Measurements from ENCODE around the gene TEKT1. TPM values are rescaled to one million over a fixed set of nuclear protein-coding genes. Genes with fewer than 3 reads are reported as not detected.
A peak's percentile ranks its signal among the peaks of the same experiment; 100 is the strongest.
"Not testable (repeated sequence)": the region's sequence is repeated elsewhere in the genome, so short reads cannot be mapped to it uniquely, and the experiment has no call there.

Gene TEKT1
- 1 to 10 TPM in 1 of 4 donors, under 1 TPM in 1, not detected in 2; 0.12 to 2.4 TPM for total RNA-seq

DNA sequence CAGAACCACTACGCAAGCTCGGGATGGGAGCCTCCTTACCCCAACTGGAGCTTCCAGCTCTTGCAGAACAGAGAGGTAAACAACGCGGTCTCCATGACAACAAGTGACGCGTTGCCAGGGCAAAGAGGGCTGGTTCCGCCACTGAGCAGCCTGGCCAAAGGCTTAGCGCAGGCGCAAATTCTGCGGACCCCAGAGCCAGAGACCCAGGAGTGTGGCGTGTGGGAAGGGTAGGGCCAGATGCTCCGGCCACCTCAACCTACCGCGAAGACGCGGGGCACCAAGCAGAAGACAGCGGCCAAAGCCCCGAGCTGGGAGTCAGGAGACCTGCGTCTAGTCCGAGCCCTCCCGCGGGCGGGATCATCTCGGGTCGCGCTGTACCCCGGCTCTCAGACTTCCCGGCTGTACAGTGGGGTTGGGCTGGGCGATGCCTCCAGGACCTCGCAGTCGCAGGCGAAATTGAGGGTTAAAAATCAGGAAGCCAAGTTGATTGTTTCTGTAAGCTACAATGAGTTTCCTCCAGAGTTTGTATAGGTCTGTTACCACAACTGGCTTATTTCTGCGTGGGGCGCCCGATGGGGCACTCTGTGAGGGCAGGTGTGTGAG is at the start of gene TEKT1:
Gene TEKT1, minus strand, starts transcription at position 69 of the 603 bp plus-strand sequence. CDS start 1,353 bp downstream, outside the sequence.
- H3K36me3 ChIP-seq, result no peaks in the 10 kb centered on the region
- no peaks in the 10 kb centered on the region for H3K9me3 ChIP-seq
- H3K4me3 ChIP-seq, result no peak within 1 kb of the TSS
- H3K27me3 ChIP-seq, result peaks cover 0 to 9% of the 10 kb centered on the region in 2 donors
- no peak for TF ChIP-seq POLR2A (IDR thresholded peaks at IDR 0.05)
- DNase-seq, result peak; percentile 38 to 52
- no peak within 1 kb of the TSS for H3K27ac ChIP-seq
- H3K4me1 ChIP-seq, result no peaks in the 10 kb centered on the region
- intact Hi-C loops (cut with DNase I; ENCODE audit: low total_unique reads), result no loop called here

DNA sequence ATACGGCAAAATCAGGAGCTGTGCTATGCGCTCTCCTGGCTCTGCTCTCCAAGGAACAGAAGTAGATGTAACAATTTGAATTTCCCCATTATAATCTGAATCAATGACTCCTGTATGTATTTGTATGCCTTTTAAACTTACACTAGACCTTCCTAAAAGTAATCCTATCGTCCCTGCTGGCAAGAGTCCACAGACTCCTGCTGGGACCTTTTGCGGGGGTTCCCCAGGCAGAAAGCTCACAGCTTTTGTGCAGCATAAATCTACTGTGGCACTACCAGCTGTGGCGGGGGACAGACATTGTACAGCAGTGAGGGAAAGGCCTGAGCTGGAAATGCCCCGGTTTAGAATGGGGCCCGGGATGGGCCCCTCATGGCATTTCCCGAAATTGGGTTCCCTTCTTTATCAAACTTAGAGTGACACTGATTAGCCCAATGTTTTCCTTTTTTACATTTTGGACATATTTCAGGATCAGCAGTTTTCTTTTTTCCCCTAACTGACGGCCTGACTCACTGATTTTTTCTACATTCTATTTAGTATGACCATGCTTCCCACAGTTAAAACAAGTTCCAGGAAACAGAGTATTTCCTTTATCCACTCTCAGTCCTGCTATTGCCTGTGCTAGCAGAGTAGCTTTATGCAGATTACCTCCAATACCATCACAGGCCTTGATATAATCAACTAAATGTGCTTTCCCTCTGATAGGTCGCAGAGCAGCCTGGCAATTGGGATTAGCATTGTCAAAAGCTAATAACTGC is 47.9 kb upstream of the TEKT1 start:
- H3K4me1 ChIP-seq; H3K4me3 ChIP-seq; H3K36me3 ChIP-seq; H3K27me3 ChIP-seq; H3K9me3 ChIP-seq; H3K27ac ChIP-seq; intact Hi-C loops (cut with DNase I; ENCODE audit: low total_unique reads); DNase-seq: not testable (repeated sequence)

DNA sequence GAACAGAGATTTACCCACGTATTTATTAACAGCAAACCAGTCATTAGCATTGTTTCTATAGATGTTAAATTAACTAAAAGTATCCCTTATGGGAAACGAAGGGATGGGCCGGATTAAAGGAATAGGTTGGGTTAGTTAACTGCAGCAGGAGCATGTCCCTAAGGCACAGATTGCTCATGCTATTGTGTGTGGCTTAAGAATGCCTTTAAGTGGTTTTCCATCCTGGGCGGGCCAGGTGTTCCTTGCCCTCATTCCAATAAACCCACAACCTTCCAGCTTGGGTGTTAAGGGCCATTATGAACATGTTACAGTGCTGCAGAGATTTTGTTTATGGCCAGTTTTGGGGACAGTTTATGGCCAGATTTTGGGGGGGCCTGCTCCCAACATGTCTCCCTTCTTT is 43.7 kb upstream of the TEKT1 start:
- H3K27me3 ChIP-seq; H3K9me3 ChIP-seq; intact Hi-C loops (cut with DNase I; ENCODE audit: low total_unique reads); H3K27ac ChIP-seq; H3K4me1 ChIP-seq; DNase-seq; H3K4me3 ChIP-seq; H3K36me3 ChIP-seq: not testable (repeated sequence)

DNA sequence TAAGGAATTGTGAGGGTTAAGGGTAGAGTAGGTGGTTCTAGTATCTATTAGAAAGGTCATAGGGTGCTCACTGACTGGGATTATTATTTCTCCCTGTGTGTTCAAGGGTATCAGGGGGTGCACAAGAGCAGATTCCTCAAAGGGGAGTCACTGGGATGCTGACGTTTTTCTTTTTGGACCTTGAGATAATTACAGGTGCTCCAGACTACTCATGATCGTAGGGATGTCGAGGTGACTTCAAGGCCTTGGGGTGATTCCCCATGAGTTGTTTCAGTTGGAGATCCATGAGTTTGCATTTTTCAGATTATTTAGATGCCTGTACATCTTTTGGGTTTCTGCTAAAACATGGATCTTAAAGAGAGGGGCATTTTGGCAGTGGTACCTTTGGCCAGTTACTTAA is 41.4 kb upstream of the TEKT1 start:
- TF ChIP-seq POLR2A (IDR thresholded peaks at IDR 0.05), result no peak
- TF ChIP-seq, protein P1, sequence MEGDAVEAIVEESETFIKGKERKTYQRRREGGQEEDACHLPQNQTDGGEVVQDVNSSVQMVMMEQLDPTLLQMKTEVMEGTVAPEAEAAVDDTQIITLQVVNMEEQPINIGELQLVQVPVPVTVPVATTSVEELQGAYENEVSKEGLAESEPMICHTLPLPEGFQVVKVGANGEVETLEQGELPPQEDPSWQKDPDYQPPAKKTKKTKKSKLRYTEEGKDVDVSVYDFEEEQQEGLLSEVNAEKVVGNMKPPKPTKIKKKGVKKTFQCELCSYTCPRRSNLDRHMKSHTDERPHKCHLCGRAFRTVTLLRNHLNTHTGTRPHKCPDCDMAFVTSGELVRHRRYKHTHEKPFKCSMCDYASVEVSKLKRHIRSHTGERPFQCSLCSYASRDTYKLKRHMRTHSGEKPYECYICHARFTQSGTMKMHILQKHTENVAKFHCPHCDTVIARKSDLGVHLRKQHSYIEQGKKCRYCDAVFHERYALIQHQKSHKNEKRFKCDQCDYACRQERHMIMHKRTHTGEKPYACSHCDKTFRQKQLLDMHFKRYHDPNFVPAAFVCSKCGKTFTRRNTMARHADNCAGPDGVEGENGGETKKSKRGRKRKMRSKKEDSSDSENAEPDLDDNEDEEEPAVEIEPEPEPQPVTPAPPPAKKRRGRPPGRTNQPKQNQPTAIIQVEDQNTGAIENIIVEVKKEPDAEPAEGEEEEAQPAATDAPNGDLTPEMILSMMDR (IDR thresholded peaks at IDR 0.05), result no peak
- intact Hi-C loops (cut with DNase I; ENCODE audit: low total_unique reads), result no loop called here

DNA sequence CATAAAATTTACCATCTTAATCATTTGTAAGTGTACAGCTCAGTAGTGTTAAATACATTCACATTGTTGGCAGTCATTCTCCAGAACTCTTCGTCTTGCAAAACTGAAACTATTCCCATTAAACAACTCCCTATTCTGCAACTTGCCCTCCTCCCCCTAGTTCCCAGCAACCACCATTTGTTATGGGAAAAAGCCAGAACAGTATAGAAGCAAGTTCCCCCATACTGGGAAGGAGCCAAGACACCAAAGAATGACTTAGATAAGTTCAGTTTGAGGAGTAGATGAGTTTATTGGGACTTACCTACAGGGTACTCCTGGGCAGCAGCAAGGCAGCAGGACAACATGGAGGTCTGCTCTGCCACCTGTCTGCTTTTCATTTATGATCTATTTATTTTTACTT is 39.3 kb upstream of the TEKT1 start:
- intact Hi-C loops (cut with DNase I; ENCODE audit: low total_unique reads), result no loop called here
- Histone ChIP-seq H3K27me3 (no peaks in the 10 kb centered on the region), H3K4me3 (no peak overlapping the region), H3K9me3 (no peaks in the 10 kb centered on the region), H3K27ac (no peak overlapping the region), H3K4me1 (no peaks in the 10 kb centered on the region), H3K36me3 (no peaks in the 10 kb centered on the region)
- no peak for DNase-seq
- TF ChIP-seq POLR2A (IDR thresholded peaks at IDR 0.05), result no peak

More for the DNA sequence above, 41.4 kb upstream of the TEKT1 start:
- no peaks in the 10 kb centered on the region for H3K4me1 ChIP-seq
- H3K36me3 ChIP-seq, result no peaks in the 10 kb centered on the region
- no peak overlapping the region for H3K4me3 ChIP-seq
- no peak for DNase-seq
- no peaks in the 10 kb centered on the region for H3K27me3 ChIP-seq
- H3K27ac ChIP-seq, result no peak overlapping the region
- no peaks in the 10 kb centered on the region for H3K9me3 ChIP-seq

DNA sequence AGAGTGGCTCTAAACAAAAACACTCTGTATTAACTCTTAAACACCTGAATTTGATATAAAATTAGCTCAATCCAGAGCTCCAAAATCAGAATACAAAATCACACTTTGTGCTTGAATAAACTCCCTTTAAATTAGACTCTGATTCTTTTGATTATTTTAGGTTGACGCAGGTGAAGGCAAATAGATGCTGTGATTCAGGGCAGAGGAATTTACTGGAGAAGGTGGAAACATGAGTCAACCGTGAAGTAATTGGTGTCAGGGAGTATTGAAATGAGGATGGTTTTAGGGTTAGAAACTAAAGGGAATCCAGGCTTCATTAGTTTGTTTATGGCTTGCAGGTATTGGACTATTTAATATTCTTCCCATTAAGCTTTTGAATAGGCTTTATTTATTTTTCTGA is 37.1 kb upstream of the TEKT1 start:
- Histone ChIP-seq H3K36me3 (no peaks in the 10 kb centered on the region), H3K4me3 (no peak overlapping the region), H3K4me1 (no peaks in the 10 kb centered on the region), H3K27ac (no peak overlapping the region), H3K9me3 (no peaks in the 10 kb centered on the region), H3K27me3 (no peaks in the 10 kb centered on the region)
- DNase-seq, result no peak
- no peak for TF ChIP-seq POLR2A (IDR thresholded peaks at IDR 0.05)
- TF ChIP-seq, protein P1 (IDR thresholded peaks at IDR 0.05), result no peak
- intact Hi-C loops (cut with DNase I; ENCODE audit: low total_unique reads), result no loop called here

DNA sequence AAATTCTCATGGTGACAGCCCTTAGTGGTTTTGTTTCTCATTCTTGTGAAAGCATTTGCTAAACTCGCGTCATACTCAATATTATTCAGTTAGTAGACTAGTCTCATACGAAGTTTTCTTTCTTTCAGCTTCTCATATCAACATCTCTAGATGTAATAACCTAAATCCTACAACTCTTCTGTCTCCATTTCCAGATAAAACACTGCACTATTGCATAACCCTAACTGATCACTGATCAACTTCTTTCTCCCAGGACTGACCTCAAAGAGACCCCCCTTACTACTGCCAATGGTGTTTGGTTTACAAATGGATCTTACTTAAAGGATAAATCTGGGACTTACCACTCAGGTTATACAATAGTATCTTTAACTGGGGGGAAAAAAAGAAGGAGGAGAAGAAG is 36.3 kb upstream of the TEKT1 start:
- Histone ChIP-seq H3K4me3 (no peak overlapping the region), H3K36me3 (no peaks in the 10 kb centered on the region), H3K4me1 (no peaks in the 10 kb centered on the region), H3K9me3 (no peaks in the 10 kb centered on the region), H3K27ac (no peak overlapping the region), H3K27me3 (no peaks in the 10 kb centered on the region)
- intact Hi-C loops (cut with DNase I; ENCODE audit: low total_unique reads), result no loop called here
- DNase-seq, result no peak
- no peak for TF ChIP-seq POLR2A (IDR thresholded peaks at IDR 0.05)

All from uterus (tissue), 4 donors.